ENCODE measurements around the gene PTPN18.

- TF ChIP-seq CTCF (IDR thresholded peaks at IDR 0.05) (no peak), POLR2A (IDR thresholded peaks at IDR 0.05) (no peak)
These were observed 14.1 kb downstream of the PTPN18 start for GRCh38 chr2:130369965-130370341.

Measured in heart left ventricle (tissue), 13 donors.